ENCODE data around the gene ZNF362.
"Not testable (repeated sequence)": the region's sequence is repeated elsewhere in the genome, so short reads cannot be mapped to it uniquely, and the experiment has no call there.

The ZNF362 gene

GRCh38 chr1:33288976-33289857 lies 32.9 kb downstream of the ZNF362 start:
- no peak overlapping the region for H3K27ac ChIP-seq (ENCODE audit: low read depth, low read length)
- no peak for TF ChIP-seq CTCF (IDR thresholded peaks at IDR 0.05; ENCODE audit: low read depth, low read length, poor library complexity, severe bottlenecking)
- TF ChIP-seq EZH2phosphoT487 (IDR thresholded peaks at IDR 0.05; ENCODE audit: borderline replicate concordance, low read length): no peak
- no peak overlapping the region for H3K4me2 ChIP-seq (ENCODE audit: low read length)

GRCh38 chr1:33289858-33290154 lies 33.5 kb downstream of the ZNF362 start:
- H3K4me3 ChIP-seq (ENCODE audit: low read length): no peak overlapping the region
- no peaks in the 10 kb centered on the region for H3K79me2 ChIP-seq (ENCODE audit: control insufficient read depth, low read length)
- H3K4me2 ChIP-seq (ENCODE audit: low read length): no peak overlapping the region
- no peaks in the 10 kb centered on the region for H3K27me3 ChIP-seq (ENCODE audit: control insufficient read depth, low read length)
- no peak overlapping the region for H3K27ac ChIP-seq (ENCODE audit: low read depth, low read length)
- H3K36me3 ChIP-seq (ENCODE audit: control insufficient read depth, low read length): no peaks in the 10 kb centered on the region
- no peaks in the 10 kb centered on the region for H3F3A ChIP-seq (ENCODE audit: control insufficient read depth, insufficient read depth)
- H4K20me1 ChIP-seq (ENCODE audit: control insufficient read depth, insufficient read depth, low read depth, low read length): no peaks in the 10 kb centered on the region
- H3K4me1 ChIP-seq (ENCODE audit: control insufficient read depth, low read length): no peaks in the 10 kb centered on the region
- no peaks in the 10 kb centered on the region for H3K9me2 ChIP-seq (replicated peaks; ENCODE audit: control insufficient read depth, low read length)
- H3K9me3 ChIP-seq (ENCODE audit: control insufficient read depth, insufficient read depth, low read length): no peaks in the 10 kb centered on the region
- no peak for TF ChIP-seq CTCF (IDR thresholded peaks at IDR 0.05; ENCODE audit: low read depth, low read length, poor library complexity, severe bottlenecking)
- no peak for TF ChIP-seq EZH2phosphoT487 (IDR thresholded peaks at IDR 0.05; ENCODE audit: borderline replicate concordance, low read length)

More at GRCh38 chr1:33288976-33289857, 32.9 kb downstream of the ZNF362 start:
- no peak overlapping the region for H3K4me3 ChIP-seq (ENCODE audit: low read length)
- no peaks in the 10 kb centered on the region for H3K4me1 ChIP-seq (ENCODE audit: control insufficient read depth, low read length)
- H3K36me3 ChIP-seq (ENCODE audit: control insufficient read depth, low read length): no peaks in the 10 kb centered on the region
- H3K27me3 ChIP-seq (ENCODE audit: control insufficient read depth, low read length): no peaks in the 10 kb centered on the region
- no peaks in the 10 kb centered on the region for H3K9me3 ChIP-seq (ENCODE audit: control insufficient read depth, insufficient read depth, low read length)
- H3K9me2 ChIP-seq (replicated peaks; ENCODE audit: control insufficient read depth, low read length): no peaks in the 10 kb centered on the region
- no peaks in the 10 kb centered on the region for H4K20me1 ChIP-seq (ENCODE audit: control insufficient read depth, insufficient read depth, low read depth, low read length)
- no peaks in the 10 kb centered on the region for H3K79me2 ChIP-seq (ENCODE audit: control insufficient read depth, low read length)
- H3F3A ChIP-seq (ENCODE audit: control insufficient read depth, insufficient read depth): no peaks in the 10 kb centered on the region

GRCh38 chr1:33290615-33291014 lies 34.3 kb downstream of the ZNF362 start:
- not testable (repeated sequence) for H3K4me2 ChIP-seq (ENCODE audit: low read length); H3K9me2 ChIP-seq (replicated peaks; ENCODE audit: control insufficient read depth, low read length)

GRCh38 chr1:33292726-33293340 lies 36.5 kb downstream of the ZNF362 start:
- H3K36me3 ChIP-seq (ENCODE audit: control insufficient read depth, low read length): peaks cover 9% of the 10 kb centered on the region
- no peaks in the 10 kb centered on the region for H4K20me1 ChIP-seq (ENCODE audit: control insufficient read depth, insufficient read depth, low read depth, low read length)
- H3K4me1 ChIP-seq (ENCODE audit: control insufficient read depth, low read length): peaks cover 3% of the 10 kb centered on the region; the same call in 1 of the 2 replicates
- no peak for TF ChIP-seq EZH2phosphoT487 (IDR thresholded peaks at IDR 0.05; ENCODE audit: borderline replicate concordance, low read length)
- TF ChIP-seq CTCF (IDR thresholded peaks at IDR 0.05; ENCODE audit: low read depth, low read length, poor library complexity, severe bottlenecking): no peak
- no peak overlapping the region for H3K4me3 ChIP-seq (ENCODE audit: low read length)
- no peak overlapping the region for H3K27ac ChIP-seq (ENCODE audit: low read depth, low read length)
- H3F3A ChIP-seq (ENCODE audit: control insufficient read depth, insufficient read depth): no peaks in the 10 kb centered on the region
- no peaks in the 10 kb centered on the region for H3K9me3 ChIP-seq (ENCODE audit: control insufficient read depth, insufficient read depth, low read length)
- H3K27me3 ChIP-seq (ENCODE audit: control insufficient read depth, low read length): no peaks in the 10 kb centered on the region
- no peaks in the 10 kb centered on the region for H3K9me2 ChIP-seq (replicated peaks; ENCODE audit: control insufficient read depth, low read length)
- H3K79me2 ChIP-seq (ENCODE audit: control insufficient read depth, low read length): no peaks in the 10 kb centered on the region
- H3K4me2 ChIP-seq (ENCODE audit: low read length): no peak overlapping the region

More at GRCh38 chr1:33290615-33291014, 34.3 kb downstream of the ZNF362 start:
- not testable (repeated sequence) for H3K4me3 ChIP-seq (ENCODE audit: low read length); H3K79me2 ChIP-seq (ENCODE audit: control insufficient read depth, low read length); H3K27ac ChIP-seq (ENCODE audit: low read depth, low read length); H3K27me3 ChIP-seq (ENCODE audit: control insufficient read depth, low read length); H3K4me1 ChIP-seq (ENCODE audit: control insufficient read depth, low read length); H3K36me3 ChIP-seq (ENCODE audit: control insufficient read depth, low read length); H4K20me1 ChIP-seq (ENCODE audit: control insufficient read depth, insufficient read depth, low read depth, low read length); H3F3A ChIP-seq (ENCODE audit: control insufficient read depth, insufficient read depth); H3K9me3 ChIP-seq (ENCODE audit: control insufficient read depth, insufficient read depth, low read length)
